ENCODE data around the gene ZRANB3. TPM values are rescaled to one million over a fixed set of nuclear protein-coding genes. Genes with fewer than 3 reads are reported as not detected.

ZRANB3 gene
- total and polyA plus RNA-seq, 10 of the 15 experiments (the other 5 are each of a cell fraction or from before 2014, with no cell fraction given), result 5.6 to 11.4 (median 9.9) TPM

- ChIA-PET RAD21 (ENCODE audit: unreplicated experiment) (no interaction called here), CTCF (no interaction called here), POLR2A (no interaction called here), SMC1A (ENCODE audit: uncharacterized antibody, unreplicated experiment) (interaction anchor here (0.7 to 1.5 kb wide), 3 partner anchors 12 to 61 kb away, joined by 3 read pairs; no protein-coding TSS in a partner anchor)
- no peak overlapping the region for H3K4me2 ChIP-seq (ENCODE audit: control insufficient read depth, insufficient read depth)
- H3K4me3 ChIP-seq, result no peak overlapping the region
- FAIRE-seq (no peak), DNase-seq (ENCODE audit: low read depth, low spot score) (no peak), ATAC-seq (no peak)
- H3K27ac ChIP-seq (ENCODE audit: control insufficient read depth, insufficient read depth), result no peak overlapping the region
- no peaks in the 10 kb centered on the region for H3K79me2 ChIP-seq (ENCODE audit: control insufficient read depth, insufficient read depth, low read length)
- no peak overlapping the region for H2AFZ ChIP-seq (ENCODE audit: control insufficient read depth, low read depth, low read length)
- in situ Hi-C loops (cut with MboI) (no loop called here), intact Hi-C loops (cut with micrococcal nuclease; ENCODE audit: unreplicated experiment) (no loop called here)
- H3K36me3 ChIP-seq (ENCODE audit: control insufficient read depth in 2 of 2, insufficient read depth in 2 of 2, low read length in 1 of 2), result peaks cover 0 to 10% of the 10 kb centered on the region in 2 experiments; a peak in 2 of 4 replicates
- WGBS (ENCODE audit: insufficient coverage, insufficient replicate concordance, low lambda C conversion rate, missing lambda C conversion rate), result 100% methylated on average over 1 of the region's 1 CpG
- H3K27me3 ChIP-seq (replicated peaks in 1 of 2; ENCODE audit: control insufficient read depth in 2 of 2, insufficient read depth in 2 of 2, low read length in 1 of 2), result no peaks in the 10 kb centered on the region
- no peaks in the 10 kb centered on the region for H3K4me1 ChIP-seq (ENCODE audit: control insufficient read depth, insufficient read depth, low read length)
- H4K20me1 ChIP-seq (ENCODE audit: control insufficient read depth, insufficient read depth), result no peaks in the 10 kb centered on the region
- no TSS peak for BruUV-seq (replicated peaks)
- no peak overlapping the region for H3K9ac ChIP-seq (ENCODE audit: control insufficient read depth, insufficient read depth, low read length)
- H3K9me3 ChIP-seq (replicated peaks; ENCODE audit: control insufficient read depth, insufficient read depth, low read length), result no peaks in the 10 kb centered on the region; the same call in 1 of the 3 replicates
- TF ChIP-seq TCF3 (IDR thresholded peaks at IDR 0.05; ENCODE audit: borderline replicate concordance, insufficient read depth, low read depth, low read length), result no peak
- TF ChIP-seq FOXM1 (IDR thresholded peaks at IDR 0.05; ENCODE audit: low read depth, low read length), result no peak
- TF ChIP-seq ZNF384 (IDR thresholded peaks at IDR 0.05; ENCODE audit: borderline replicate concordance, low read depth, low read length), result no peak
- TF ChIP-seq HCFC1 (IDR thresholded peaks at IDR 0.05; ENCODE audit: low read length), result no peak
- TF ChIP-seq BCLAF1 (IDR thresholded peaks at IDR 0.05), result no peak
- no peak for TF ChIP-seq ATF7 (IDR thresholded peaks at IDR 0.05; ENCODE audit: low read depth)
- TF ChIP-seq CBX5 (IDR thresholded peaks at IDR 0.05; ENCODE audit: low read depth), result no peak
- TF ChIP-seq ATF3 (IDR thresholded peaks at IDR 0.05; ENCODE audit: borderline replicate concordance, extremely low read depth, low read depth, low read length), result no peak
- no peak for TF ChIP-seq EZH2 (IDR thresholded peaks at IDR 0.05; ENCODE audit: borderline replicate concordance, control insufficient read depth, low read depth, low read length)
- no peak for TF ChIP-seq SMARCA5 (IDR thresholded peaks at IDR 0.05)
- TF ChIP-seq PBX3 (IDR thresholded peaks at IDR 0.05; ENCODE audit: insufficient replicate concordance, low read depth, low read length), result no peak
- TF ChIP-seq POU2F2 (IDR thresholded peaks at IDR 0.05; ENCODE audit: borderline replicate concordance, low read depth, low read length), result no peak
- TF ChIP-seq KDM1A (IDR thresholded peaks at IDR 0.05; ENCODE audit: borderline replicate concordance), result no peak
- no peak for TF ChIP-seq IRF5 (IDR thresholded peaks at IDR 0.05; ENCODE audit: borderline replicate concordance)
- TF ChIP-seq E2F8 (IDR thresholded peaks at IDR 0.05; ENCODE audit: low read depth, partially characterized antibody), result no peak
- TF ChIP-seq BCL11A (IDR thresholded peaks at IDR 0.05; ENCODE audit: low read depth, low read length), result no peak
Observed at GRCh38 chr2:135103843-135104242, 427.2 kb downstream of the ZRANB3 start.

Measured in GM12878 (cell line).